DOHH2 (cell line): ENCODE results near the gene VSTM2B.

Source experiments
- EZH2phosphoT487 ChIP-seq: fragments of 200-600 bp; sonication (generic); IDR thresholded peaks from 2 replicates; pipeline ENCODE4 v1.6.1; 2017; ENCODE audit warnings: borderline replicate concordance, mild to moderate bottlenecking, antibody characterized with exemption, low read length, moderate library complexity, mixed read lengths
- TF ChIP-seq, protein P1 (sequence below): fragments of 200-600 bp; sonication (generic); IDR thresholded peaks from one replicate; pipeline ENCODE4 v1.5.1; 2014; ENCODE audit warnings: antibody characterized with exemption, mild to moderate bottlenecking, low read depth, low read length; ENCODE audit not compliant: poor library complexity, severe bottlenecking

- TF ChIP-seq, protein P1, sequence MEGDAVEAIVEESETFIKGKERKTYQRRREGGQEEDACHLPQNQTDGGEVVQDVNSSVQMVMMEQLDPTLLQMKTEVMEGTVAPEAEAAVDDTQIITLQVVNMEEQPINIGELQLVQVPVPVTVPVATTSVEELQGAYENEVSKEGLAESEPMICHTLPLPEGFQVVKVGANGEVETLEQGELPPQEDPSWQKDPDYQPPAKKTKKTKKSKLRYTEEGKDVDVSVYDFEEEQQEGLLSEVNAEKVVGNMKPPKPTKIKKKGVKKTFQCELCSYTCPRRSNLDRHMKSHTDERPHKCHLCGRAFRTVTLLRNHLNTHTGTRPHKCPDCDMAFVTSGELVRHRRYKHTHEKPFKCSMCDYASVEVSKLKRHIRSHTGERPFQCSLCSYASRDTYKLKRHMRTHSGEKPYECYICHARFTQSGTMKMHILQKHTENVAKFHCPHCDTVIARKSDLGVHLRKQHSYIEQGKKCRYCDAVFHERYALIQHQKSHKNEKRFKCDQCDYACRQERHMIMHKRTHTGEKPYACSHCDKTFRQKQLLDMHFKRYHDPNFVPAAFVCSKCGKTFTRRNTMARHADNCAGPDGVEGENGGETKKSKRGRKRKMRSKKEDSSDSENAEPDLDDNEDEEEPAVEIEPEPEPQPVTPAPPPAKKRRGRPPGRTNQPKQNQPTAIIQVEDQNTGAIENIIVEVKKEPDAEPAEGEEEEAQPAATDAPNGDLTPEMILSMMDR: no peak
- TF ChIP-seq EZH2phosphoT487: no peak
These were observed 72.7 kb downstream of the VSTM2B start for GRCh38 chr19:29598496-29598895.
